Dedifferentiated amniotic fluid mesenchymal stem cell (primary cell): ENCODE measurements around the gene ANTXR1.

ENCODE experiments used
- DNase-seq: peaks from one replicate; pipeline ENCODE4 v3.0.0-alpha.2; 2016; ENCODE audit errors: extremely low spot score

Gene ANTXR1

GRCh38 chr2:69073928-69074570 is 61.1 kb downstream of the ANTXR1 start:
- DNase-seq, result no peak

- no peak for DNase-seq
These were observed 61.9 kb downstream of the ANTXR1 start for GRCh38 chr2:69074918-69075317.

GRCh38 chr2:69075486-69075885 is 62.5 kb downstream of the ANTXR1 start:
- no peak for DNase-seq

- DNase-seq, result no peak
These were observed 63.6 kb downstream of the ANTXR1 start for GRCh38 chr2:69076601-69077000.

- DNase-seq, result no peak
These were observed 64.4 kb downstream of the ANTXR1 start for GRCh38 chr2:69077252-69077950.

- DNase-seq, result no peak
These were observed 67.1 kb downstream of the ANTXR1 start for GRCh38 chr2:69080071-69080470.

GRCh38 chr2:69081001-69081580 is 68.1 kb downstream of the ANTXR1 start:
- no peak for DNase-seq

GRCh38 chr2:69081757-69082156 is 68.8 kb downstream of the ANTXR1 start:
- DNase-seq, result no peak

- DNase-seq, result peak; percentile 80
These were observed 69.5 kb downstream of the ANTXR1 start for GRCh38 chr2:69082430-69082997.

GRCh38 chr2:69083235-69083748 is 70.3 kb downstream of the ANTXR1 start:
- DNase-seq, result peak; percentile 48

GRCh38 chr2:69084492-69084891 is 71.5 kb downstream of the ANTXR1 start:
- DNase-seq, result no peak

- DNase-seq, result no peak
These were observed 73.5 kb downstream of the ANTXR1 start for GRCh38 chr2:69086466-69086865.

GRCh38 chr2:69087211-69087911 is 74.4 kb downstream of the ANTXR1 start:
- DNase-seq, result no peak

- no peak for DNase-seq
These were observed 74.9 kb downstream of the ANTXR1 start for GRCh38 chr2:69087912-69088240.

- no peak for DNase-seq
These were observed 75.5 kb downstream of the ANTXR1 start for GRCh38 chr2:69088466-69088865.

GRCh38 chr2:69089266-69089665 is 76.3 kb downstream of the ANTXR1 start:
- DNase-seq, result no peak

- no peak for DNase-seq
These were observed 77.0 kb downstream of the ANTXR1 start for GRCh38 chr2:69089998-69090397.

- DNase-seq, result no peak
These were observed 77.8 kb downstream of the ANTXR1 start for GRCh38 chr2:69090820-69091219.

- no peak for DNase-seq
These were observed 79.9 kb downstream of the ANTXR1 start for GRCh38 chr2:69092857-69093256.

GRCh38 chr2:69095305-69095704 is 82.3 kb downstream of the ANTXR1 start:
- DNase-seq, result peak; percentile 49

- no peak for DNase-seq
These were observed 83.5 kb downstream of the ANTXR1 start for GRCh38 chr2:69096326-69097095.
